Upper lobe of left lung (tissue), 6 donors: ENCODE data around the gene OSBPL2. TPM values are rescaled to one million over a fixed set of nuclear protein-coding genes. Genes with fewer than 3 reads are reported as not detected.

Experiments
- ATAC-seq, 2 donors: fragments of 200-7000 bp; cut with Tn5 transposase; one replicate each; pipeline ENCODE4 v1.9.1; 2022; ENCODE audit warnings: mild to moderate bottlenecking in 2 of 2, moderate library complexity in 2 of 2; ENCODE audit not compliant: low FRiP score in 2 of 2
- DNase-seq, 2 donors: peaks; one replicate each; pipeline ENCODE4 v3.0.0-alpha.2; 2019 to 2020
- H3K27ac ChIP-seq, 4 donors: fragments of 200-600 bp; sonication (generic); one replicate each; pipeline ENCODE4 v1.5.1; 2016 to 2019
- H3K27me3 ChIP-seq, 4 donors: fragments of 200-600 bp; sonication (generic); one replicate each; pipeline ENCODE4 v1.5.1; 2017 to 2019
- H3K36me3 ChIP-seq, 4 donors: fragments of 200-600 bp; sonication (generic); one replicate each; pipeline ENCODE4 v1.5.1; 2016 to 2019
- H3K4me1 ChIP-seq, 4 donors: fragments of 200-600 bp; sonication (generic); one replicate each; pipeline ENCODE4 v1.5.1; 2018 to 2019
- H3K4me3 ChIP-seq, 4 donors: fragments of 200-600 bp; sonication (generic); one replicate each; pipeline ENCODE4 v1.5.1; 2017 to 2019; ENCODE audit warnings: mild to moderate bottlenecking in 2 of 4, moderate library complexity in 1 of 4
- H3K9me3 ChIP-seq, 4 donors: fragments of 200-600 bp; sonication (generic); one replicate each; pipeline ENCODE4 v1.5.1; 2018 to 2019
- EP300 ChIP-seq, 4 donors: sonication (generic); formaldehyde crosslinking; IDR thresholded peaks; one replicate each; pipeline ENCODE4 v1.5.1; 2017; ENCODE audit warnings: antibody characterized with exemption in 4 of 4, control low read depth in 2 of 4
- POLR2A ChIP-seq, 4 donors: fragments of 450-650 bp; IDR thresholded peaks; one replicate each; pipeline ENCODE4 v1.5.1; 2016 to 2017; ENCODE audit warnings: antibody characterized with exemption in 4 of 4, mild to moderate bottlenecking in 2 of 4
- POLR2AphosphoS5 ChIP-seq, 2 donors: sonication (generic); formaldehyde crosslinking; IDR thresholded peaks; one replicate each; pipeline ENCODE4 v1.5.1; 2017; ENCODE audit warnings: antibody characterized with exemption in 2 of 2
- WGBS, 2 donors: methylation state at CpG; one replicate each; pipeline ENCODE4 v1.1.5; 2017 to 2018; 5-methylcytosine and 5-hydroxymethylcytosine counted together
- total RNA-seq, 6 donors: library from RNA; depleted of rRNA in 4 of 6; stranded (reverse); fragments of >200 nt in 4 of 6; gene quantifications; one replicate each; pipeline versions ENCODE4 v1.1.0 to v1.2.1, GENCODE V29; 2016 to 2021
- TF ChIP-seq, protein P1 (sequence below), 6 experiments: fragments of 450-650 bp in 4 of 6; fragments of 200-600 bp in 2 of 6; sonication (generic) in 2 of 6; IDR thresholded peaks; one replicate each; pipeline ENCODE4 v1.5.1; 2016 to 2019; ENCODE audit warnings: antibody characterized with exemption in 6 of 6
- donor health status: DM: no; HTN: no; CAD: no; lungs with moderate emphysema.
- donor health status: DM: no; HTN: yes; CAD: no; lungs with severe emphysema.

Gene OSBPL2
- total RNA-seq, 6 donors from 2014 or later = 35.7 to 65.0 (median 48.0) TPM

DNA sequence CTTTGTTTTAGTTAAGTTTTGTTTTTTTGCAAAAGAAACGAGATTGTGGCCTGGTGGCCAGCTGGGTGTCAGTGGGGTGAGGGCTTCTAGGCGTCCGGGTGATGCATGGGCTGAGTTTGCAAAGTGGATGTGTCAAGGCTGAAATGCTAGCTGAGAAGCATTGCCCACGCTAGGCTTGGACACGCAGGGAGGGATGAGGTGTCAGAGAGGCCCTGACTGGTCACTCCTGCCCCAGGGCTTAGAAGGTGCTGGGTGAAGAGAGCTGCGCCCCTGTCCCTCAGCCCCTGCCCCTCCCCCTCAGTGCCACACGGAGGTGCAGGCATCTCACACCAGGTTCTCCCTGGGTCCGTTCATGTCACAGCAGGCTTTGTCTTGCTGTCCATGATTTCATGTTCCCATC is 8.1 kb downstream of the OSBPL2 start:
- H3K27ac ChIP-seq = no peak overlapping the region

DNA sequence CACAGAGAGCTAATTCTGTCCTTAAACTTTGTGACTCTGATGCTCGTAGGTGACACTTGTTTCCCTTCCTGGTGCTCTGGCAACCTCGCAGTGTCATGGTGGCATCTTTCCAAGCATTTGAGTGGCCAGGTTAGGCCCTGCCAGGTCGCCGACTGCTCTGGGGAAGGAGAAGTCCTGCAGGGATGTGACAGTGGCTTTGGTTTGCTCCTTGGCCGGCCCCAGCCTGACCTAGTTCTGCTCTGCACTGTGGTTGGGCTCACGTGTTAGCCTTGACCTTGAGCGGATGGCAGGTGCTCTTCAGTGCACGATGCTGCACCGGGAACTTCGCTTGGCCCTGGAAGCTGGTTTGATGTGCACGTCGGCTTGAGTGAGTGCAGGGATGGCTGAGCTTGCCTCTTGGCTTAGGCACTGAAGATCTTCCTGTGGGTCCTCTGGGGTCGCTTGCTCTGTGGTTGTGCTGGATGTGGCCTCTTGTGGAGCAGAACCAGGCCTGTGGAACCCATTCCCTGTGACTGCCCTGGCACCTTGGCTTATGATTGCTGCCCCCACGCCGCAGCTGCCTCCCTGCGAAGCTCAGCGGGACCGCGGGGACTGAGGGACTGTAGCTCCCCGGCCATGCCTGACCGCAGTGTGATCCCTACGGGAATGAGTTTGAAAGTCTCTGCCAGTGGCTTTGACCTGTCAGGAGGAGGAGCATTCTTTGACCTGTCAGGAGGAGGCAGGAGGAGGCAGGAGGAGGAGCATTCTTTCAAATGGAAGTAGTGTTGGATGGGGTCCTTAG is 8.7 kb downstream of the OSBPL2 start:
- Histone ChIP-seq H3K27me3 (no peaks in the 10 kb centered on the region), H3K4me3 (no peak overlapping the region), H3K4me1 (peaks cover 0 to 14% (median 6%) of the 10 kb centered on the region in 4 donors), H3K27ac (no peak overlapping the region), H3K9me3 (no peaks in the 10 kb centered on the region), H3K36me3 (peaks cover 0 to 19% (median 0%) of the 10 kb centered on the region in 4 donors)
- TF ChIP-seq POLR2AphosphoS5 (IDR thresholded peaks at IDR 0.05) (no peak), POLR2A (IDR thresholded peaks at IDR 0.05) (no peak), EP300 (IDR thresholded peaks at IDR 0.05) (no peak)
- TF ChIP-seq, protein P1, sequence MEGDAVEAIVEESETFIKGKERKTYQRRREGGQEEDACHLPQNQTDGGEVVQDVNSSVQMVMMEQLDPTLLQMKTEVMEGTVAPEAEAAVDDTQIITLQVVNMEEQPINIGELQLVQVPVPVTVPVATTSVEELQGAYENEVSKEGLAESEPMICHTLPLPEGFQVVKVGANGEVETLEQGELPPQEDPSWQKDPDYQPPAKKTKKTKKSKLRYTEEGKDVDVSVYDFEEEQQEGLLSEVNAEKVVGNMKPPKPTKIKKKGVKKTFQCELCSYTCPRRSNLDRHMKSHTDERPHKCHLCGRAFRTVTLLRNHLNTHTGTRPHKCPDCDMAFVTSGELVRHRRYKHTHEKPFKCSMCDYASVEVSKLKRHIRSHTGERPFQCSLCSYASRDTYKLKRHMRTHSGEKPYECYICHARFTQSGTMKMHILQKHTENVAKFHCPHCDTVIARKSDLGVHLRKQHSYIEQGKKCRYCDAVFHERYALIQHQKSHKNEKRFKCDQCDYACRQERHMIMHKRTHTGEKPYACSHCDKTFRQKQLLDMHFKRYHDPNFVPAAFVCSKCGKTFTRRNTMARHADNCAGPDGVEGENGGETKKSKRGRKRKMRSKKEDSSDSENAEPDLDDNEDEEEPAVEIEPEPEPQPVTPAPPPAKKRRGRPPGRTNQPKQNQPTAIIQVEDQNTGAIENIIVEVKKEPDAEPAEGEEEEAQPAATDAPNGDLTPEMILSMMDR (IDR thresholded peaks at IDR 0.05) = no peak
- DNase-seq = no peak
- no peak for ATAC-seq
- 84 to 85% methylated on average over 6 to 21 of the region's 22 CpGs for WGBS, 2 donors

More for the DNA sequence above, 8.1 kb downstream of the OSBPL2 start:
- DNase-seq (no peak), ATAC-seq (no peak)
- peaks cover 0 to 18% (median 6%) of the 10 kb centered on the region in 4 donors for H3K4me1 ChIP-seq
- H3K36me3 ChIP-seq = peaks cover 0 to 19% (median 0%) of the 10 kb centered on the region in 4 donors
- TF ChIP-seq EP300 (IDR thresholded peaks at IDR 0.05) = no peak
- TF ChIP-seq POLR2A (IDR thresholded peaks at IDR 0.05) = no peak
- TF ChIP-seq POLR2AphosphoS5 (IDR thresholded peaks at IDR 0.05) = no peak
- TF ChIP-seq, protein P1 (IDR thresholded peaks at IDR 0.05) = no peak
- no peaks in the 10 kb centered on the region for H3K9me3 ChIP-seq
- H3K4me3 ChIP-seq = no peak overlapping the region
- 81 to 91% methylated on average over 7 to 8 of the region's 8 CpGs for WGBS, 2 donors
- no peaks in the 10 kb centered on the region for H3K27me3 ChIP-seq

- TF ChIP-seq, protein P1 (IDR thresholded peaks at IDR 0.05) = no peak
- no peak for TF ChIP-seq POLR2A (IDR thresholded peaks at IDR 0.05)
- TF ChIP-seq POLR2AphosphoS5 (IDR thresholded peaks at IDR 0.05) = no peak
- TF ChIP-seq EP300 (IDR thresholded peaks at IDR 0.05) = no peak
- Histone ChIP-seq H3K27ac (no peak overlapping the region), H3K9me3 (no peaks in the 10 kb centered on the region), H3K36me3 (peaks cover 0 to 15% (median 0%) of the 10 kb centered on the region in 4 donors), H3K27me3 (no peaks in the 10 kb centered on the region), H3K4me1 (peaks cover 0 to 14% (median 5%) of the 10 kb centered on the region in 4 donors), H3K4me3 (no peak overlapping the region)
- 72 to 76% methylated on average over 6 of the region's 6 CpGs for WGBS, 2 donors
- ATAC-seq (no peak), DNase-seq (no peak)
Measured at GRCh38 chr20:62248890-62249560, 10.7 kb downstream of the OSBPL2 start.

DNA sequence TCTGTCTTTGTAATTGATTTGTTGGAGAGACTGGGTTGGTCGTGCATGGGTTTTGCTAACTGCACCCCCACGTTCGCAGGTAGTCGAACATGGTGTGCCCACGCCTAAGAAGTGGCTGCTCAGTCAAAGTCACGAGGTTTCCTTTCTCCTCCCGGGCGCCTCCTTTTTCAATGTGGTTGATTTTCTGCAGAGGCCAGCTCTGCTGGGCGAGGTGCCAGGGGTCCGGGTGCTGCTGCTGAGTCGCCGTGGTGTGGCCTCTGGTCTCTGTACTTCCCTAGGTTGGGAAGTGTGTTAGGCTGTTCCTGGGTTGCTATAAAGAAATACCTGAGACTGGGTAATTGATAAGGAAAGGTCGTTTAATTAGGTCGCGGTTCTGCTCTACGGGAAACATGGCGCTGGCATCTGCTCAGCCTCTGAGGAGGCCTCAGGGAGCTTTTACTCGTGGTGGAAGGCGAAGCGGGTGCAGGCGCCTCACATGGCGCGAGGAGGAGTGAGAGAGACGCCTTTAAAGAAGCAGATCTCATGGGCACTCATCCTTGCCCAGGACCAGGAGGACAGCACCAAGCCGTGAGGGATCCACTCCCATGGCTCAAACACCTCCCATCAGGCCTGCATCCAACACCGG is 14.1 kb downstream of the OSBPL2 start:
- DNase-seq = no peak
- H3K27ac ChIP-seq = no peak overlapping the region
- no peak for ATAC-seq
- no peaks in the 10 kb centered on the region for H3K27me3 ChIP-seq
- H3K36me3 ChIP-seq = peaks cover 3 to 23% (median 11%) of the 10 kb centered on the region in 4 donors
- no peak for TF ChIP-seq EP300 (IDR thresholded peaks at IDR 0.05)
- TF ChIP-seq POLR2A (IDR thresholded peaks at IDR 0.05) = no peak
- no peak for TF ChIP-seq POLR2AphosphoS5 (IDR thresholded peaks at IDR 0.05)
- TF ChIP-seq, protein P1 (IDR thresholded peaks at IDR 0.05) = no peak
- no peaks in the 10 kb centered on the region for H3K9me3 ChIP-seq
- H3K4me3 ChIP-seq = no peak overlapping the region
- 89 to 93% methylated on average over 26 of the region's 26 CpGs for WGBS, 2 donors
- peaks cover 0 to under 1% (median 0%) of the 10 kb centered on the region in 4 donors for H3K4me1 ChIP-seq
